GM12873 (cell line): ENCODE measurements around the gene FYB1.

ENCODE experiments used
- TF ChIP-seq, protein P1 (sequence below): IDR thresholded peaks from 2 replicates; pipeline ENCODE4 v1.5.1; 2012; ENCODE audit warnings: low read depth, mild to moderate bottlenecking, moderate library complexity, low read length, control low read depth; ENCODE audit not compliant: insufficient read depth; ENCODE audit errors: missing control alignments

Gene FYB1

DNA sequence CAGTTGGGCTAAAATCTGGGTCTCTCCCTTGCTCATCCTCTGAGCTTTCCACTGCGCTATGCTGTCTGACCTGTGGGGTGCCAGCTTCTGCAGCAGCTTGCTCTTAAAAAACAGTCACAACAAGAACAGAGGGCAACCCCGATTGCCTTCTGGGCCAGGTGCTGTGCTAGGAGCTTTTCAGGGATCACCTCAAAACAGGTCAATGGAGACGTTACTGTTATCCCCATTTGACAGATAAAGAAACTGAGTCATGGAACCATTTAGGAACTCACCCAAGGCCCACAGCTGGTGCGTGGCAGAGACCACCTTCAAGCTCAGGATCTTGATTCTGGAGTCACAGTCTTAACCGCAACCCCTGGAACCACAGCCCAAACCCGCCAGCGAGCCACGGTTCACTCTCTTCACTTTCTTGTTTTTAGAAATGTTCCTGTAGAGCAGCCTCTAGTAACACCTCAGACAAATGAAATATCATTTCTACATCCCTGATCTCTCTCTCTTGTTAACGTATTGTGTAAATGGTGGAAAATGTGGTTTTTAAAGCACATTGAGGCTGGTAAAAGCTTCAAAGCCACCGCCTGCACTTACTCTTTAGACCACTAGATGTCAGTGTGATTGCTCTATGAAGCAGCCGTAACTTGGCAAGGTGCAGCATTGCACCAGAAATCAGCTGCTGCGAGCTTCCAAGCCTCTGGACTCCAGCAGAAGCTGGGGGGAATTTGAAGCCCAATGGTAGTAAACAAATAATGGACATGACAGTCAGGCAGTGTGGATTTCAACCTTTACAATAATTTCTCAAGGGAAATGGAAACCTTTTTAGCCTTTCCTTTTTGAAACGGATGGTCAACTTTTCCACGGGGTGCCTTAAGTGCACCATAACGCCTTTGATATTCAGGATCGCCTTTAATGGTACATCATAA lies 1.7 kb downstream of the FYB1 start:
- TF ChIP-seq, protein P1, sequence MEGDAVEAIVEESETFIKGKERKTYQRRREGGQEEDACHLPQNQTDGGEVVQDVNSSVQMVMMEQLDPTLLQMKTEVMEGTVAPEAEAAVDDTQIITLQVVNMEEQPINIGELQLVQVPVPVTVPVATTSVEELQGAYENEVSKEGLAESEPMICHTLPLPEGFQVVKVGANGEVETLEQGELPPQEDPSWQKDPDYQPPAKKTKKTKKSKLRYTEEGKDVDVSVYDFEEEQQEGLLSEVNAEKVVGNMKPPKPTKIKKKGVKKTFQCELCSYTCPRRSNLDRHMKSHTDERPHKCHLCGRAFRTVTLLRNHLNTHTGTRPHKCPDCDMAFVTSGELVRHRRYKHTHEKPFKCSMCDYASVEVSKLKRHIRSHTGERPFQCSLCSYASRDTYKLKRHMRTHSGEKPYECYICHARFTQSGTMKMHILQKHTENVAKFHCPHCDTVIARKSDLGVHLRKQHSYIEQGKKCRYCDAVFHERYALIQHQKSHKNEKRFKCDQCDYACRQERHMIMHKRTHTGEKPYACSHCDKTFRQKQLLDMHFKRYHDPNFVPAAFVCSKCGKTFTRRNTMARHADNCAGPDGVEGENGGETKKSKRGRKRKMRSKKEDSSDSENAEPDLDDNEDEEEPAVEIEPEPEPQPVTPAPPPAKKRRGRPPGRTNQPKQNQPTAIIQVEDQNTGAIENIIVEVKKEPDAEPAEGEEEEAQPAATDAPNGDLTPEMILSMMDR: peak; percentile 92

GRCh38 chr5:39216631-39217030 lies 2.7 kb downstream of the FYB1 start:
- TF ChIP-seq, protein P1: no peak

- TF ChIP-seq, protein P1: no peak
Observed at GRCh38 chr5:39215857-39216256, 3.5 kb downstream of the FYB1 start.

- TF ChIP-seq, protein P1: no peak
Observed at GRCh38 chr5:39214912-39215709, 4.3 kb downstream of the FYB1 start.

- TF ChIP-seq, protein P1: no peak
Observed at GRCh38 chr5:39213447-39214207, 5.7 kb downstream of the FYB1 start.

GRCh38 chr5:39211773-39212172 lies 7.6 kb downstream of the FYB1 start:
- TF ChIP-seq, protein P1: no peak
